ENCODE results near the gene NEUROG1. TPM values are rescaled to one million over a fixed set of nuclear protein-coding genes. Genes with fewer than 3 reads are reported as not detected.

Gene NEUROG1
- total RNA-seq = not detected

GRCh38 chr5:135535820-135536801 lies at the start of gene NEUROG1:
TSS of gene NEUROG1 (minus strand) at chr5:135535964. CDS start at chr5:135535690, 274 bp downstream.
- intact Hi-C loops (cut with DNase I) = no loop called here
- no peaks in the 10 kb centered on the region for H3K9me3 ChIP-seq
- no peak for TF ChIP-seq CTCF (IDR thresholded peaks at IDR 0.05)
- TF ChIP-seq POLR2A (IDR thresholded peaks at IDR 0.05) = no peak
- no peak for DNase-seq
- H3K27me3 ChIP-seq = peaks cover 33% of the 10 kb centered on the region
- 5 to 7% methylated on average over 29 to 39 of the region's 74 CpGs for WGBS, 2 donors
- no peaks in the 10 kb centered on the region for H3K36me3 ChIP-seq
- peaks cover 0 to 14% of the 10 kb centered on the region in 2 donors for H3K4me1 ChIP-seq
- H3K27ac ChIP-seq = no peak within 1 kb of the TSS
- no peak within 1 kb of the TSS for H3K4me3 ChIP-seq (replicated peaks in 1 of 3)

- H3K27ac ChIP-seq = no peak overlapping the region
- 49 to 72% methylated on average over 6 of the region's 6 CpGs for WGBS, 2 donors
- H3K36me3 ChIP-seq = no peaks in the 10 kb centered on the region
- no peaks in the 10 kb centered on the region for H3K9me3 ChIP-seq
- TF ChIP-seq POLR2A (IDR thresholded peaks at IDR 0.05) (no peak), CTCF (IDR thresholded peaks at IDR 0.05) (no peak)
- no peaks in the 10 kb centered on the region for H3K27me3 ChIP-seq
- DNase-seq = peak in 1 of 2 donors; percentile 14
- H3K4me1 ChIP-seq = no peaks in the 10 kb centered on the region
- no peak overlapping the region for H3K4me3 ChIP-seq (replicated peaks in 1 of 3)
- intact Hi-C loops (cut with DNase I) = no loop called here
Observed at GRCh38 chr5:135584918-135585317, 49.2 kb upstream of the NEUROG1 start.

GRCh38 chr5:135584276-135584675 lies 48.5 kb upstream of the NEUROG1 start:
- Histone ChIP-seq H3K27me3 (no peaks in the 10 kb centered on the region), H3K4me3 (replicated peaks in 1 of 3) (no peak overlapping the region), H3K9me3 (no peaks in the 10 kb centered on the region), H3K27ac (no peak overlapping the region), H3K4me1 (no peaks in the 10 kb centered on the region), H3K36me3 (no peaks in the 10 kb centered on the region)
- WGBS, 2 donors = 76 to 83% methylated on average over 2 of the region's 2 CpGs
- no peak for TF ChIP-seq CTCF (IDR thresholded peaks at IDR 0.05)
- no peak for TF ChIP-seq POLR2A (IDR thresholded peaks at IDR 0.05)
- no peak for DNase-seq
- intact Hi-C loops (cut with DNase I) = no loop called here

- H3K27me3 ChIP-seq = peaks cover 14% of the 10 kb centered on the region
- H3K4me1 ChIP-seq = peaks cover 0 to 8% of the 10 kb centered on the region in 2 donors
- TF ChIP-seq CTCF (IDR thresholded peaks at IDR 0.05) (no peak), POLR2A (IDR thresholded peaks at IDR 0.05) (no peak)
- no peak overlapping the region for H3K4me3 ChIP-seq (replicated peaks in 1 of 3)
- no peaks in the 10 kb centered on the region for H3K9me3 ChIP-seq
- no peaks in the 10 kb centered on the region for H3K36me3 ChIP-seq
- intact Hi-C loops (cut with DNase I) = no loop called here
- no peak for DNase-seq
- no peak overlapping the region for H3K27ac ChIP-seq
- WGBS, 2 donors = 76 to 77% methylated on average over 6 of the region's 6 CpGs
Observed at GRCh38 chr5:135582099-135582781, 46.5 kb upstream of the NEUROG1 start.

All from thyroid gland (tissue), 4 donors.